HG02763 (cell line): ENCODE results near the gene ID2.

Experiments
- ATAC-seq: cut with Tn5 transposase; IDR thresholded peaks from one replicate; pipeline ENCODE4 v1.9.1; 2021; ENCODE audit warnings: mild to moderate bottlenecking, moderate library complexity; ENCODE audit not compliant: unreplicated experiment

ID2 gene

GRCh38 chr2:8666581-8666980, 15.3 kb upstream of the ID2 start:
- ATAC-seq: no peak

- no peak for ATAC-seq
Observed at GRCh38 chr2:8667896-8668512, 13.9 kb upstream of the ID2 start.

DNA sequence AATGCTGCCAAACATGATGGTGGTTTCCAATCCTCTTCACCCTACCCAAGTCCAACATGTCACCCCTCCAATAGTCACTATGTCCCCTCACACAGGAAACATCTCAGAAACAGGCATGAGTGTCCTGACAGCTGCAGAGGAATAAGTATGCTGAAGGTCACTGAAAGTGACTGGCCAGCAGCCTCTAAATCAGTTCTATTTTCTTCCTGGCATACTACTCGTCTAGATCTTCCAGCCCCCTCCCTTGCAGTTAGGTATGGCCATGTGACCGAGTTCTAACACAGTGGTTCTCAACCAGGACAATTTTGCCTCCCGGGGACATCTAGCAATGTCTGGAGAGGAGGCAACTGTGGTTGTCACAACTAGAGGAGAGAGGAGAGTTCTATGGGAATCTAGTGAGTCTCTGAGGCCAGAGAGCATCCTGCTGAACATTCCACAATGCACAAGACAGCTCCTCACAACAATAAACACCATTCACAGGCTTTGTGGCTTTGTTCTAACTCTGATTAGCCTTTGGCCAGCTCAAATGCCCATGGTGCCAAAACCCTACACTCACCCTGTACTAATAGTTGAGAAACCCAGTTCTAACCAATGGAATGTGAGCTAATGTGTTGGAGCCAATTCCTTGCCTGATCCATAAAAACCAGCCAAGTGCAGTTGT, 12.6 kb upstream of the ID2 start:
- no peak for ATAC-seq

GRCh38 chr2:8670580-8670979, 11.3 kb upstream of the ID2 start:
- no peak for ATAC-seq

GRCh38 chr2:8671176-8671575, 10.7 kb upstream of the ID2 start:
- no peak for ATAC-seq

DNA sequence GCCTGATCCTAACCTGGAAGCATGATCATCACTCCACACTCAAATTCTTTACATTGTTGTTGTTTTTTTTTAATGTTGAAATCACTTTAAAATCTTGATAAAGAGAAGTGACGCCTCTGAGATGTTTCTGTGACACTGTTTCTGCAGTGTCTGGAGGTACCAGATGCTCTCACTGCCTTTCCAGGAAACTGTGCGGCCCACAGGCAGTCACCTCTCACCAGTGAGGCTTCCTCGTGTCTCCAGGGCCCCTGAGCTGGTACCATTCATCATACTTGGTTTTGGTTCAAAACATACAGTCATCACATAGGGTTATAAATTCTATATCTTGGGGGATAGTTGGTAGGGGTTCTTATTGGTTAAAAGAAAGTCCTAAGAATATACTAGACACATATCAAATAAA, 10.1 kb upstream of the ID2 start:
- ATAC-seq: no peak

DNA sequence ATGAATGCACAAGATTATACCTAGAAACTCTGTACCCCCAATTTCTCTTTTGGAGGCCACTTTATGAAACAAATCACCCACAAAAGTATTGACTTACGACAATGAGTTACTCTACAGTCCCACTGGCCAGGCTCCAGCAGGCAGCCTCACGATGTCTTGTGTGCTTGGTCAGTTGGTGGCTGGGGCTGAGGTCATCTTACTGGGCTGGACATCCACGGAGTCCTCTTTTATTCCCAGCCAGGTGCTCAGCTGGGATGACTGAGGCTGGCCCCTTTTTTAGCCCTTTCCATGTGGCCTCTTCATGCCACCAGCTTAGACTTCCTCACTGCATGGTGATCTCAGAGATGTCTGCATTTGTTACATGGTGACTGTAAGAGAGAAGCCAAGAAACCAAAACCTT, 8.9 kb upstream of the ID2 start:
- no peak for ATAC-seq

- ATAC-seq: no peak
Observed at GRCh38 chr2:8673381-8673780, 8.5 kb upstream of the ID2 start.

DNA sequence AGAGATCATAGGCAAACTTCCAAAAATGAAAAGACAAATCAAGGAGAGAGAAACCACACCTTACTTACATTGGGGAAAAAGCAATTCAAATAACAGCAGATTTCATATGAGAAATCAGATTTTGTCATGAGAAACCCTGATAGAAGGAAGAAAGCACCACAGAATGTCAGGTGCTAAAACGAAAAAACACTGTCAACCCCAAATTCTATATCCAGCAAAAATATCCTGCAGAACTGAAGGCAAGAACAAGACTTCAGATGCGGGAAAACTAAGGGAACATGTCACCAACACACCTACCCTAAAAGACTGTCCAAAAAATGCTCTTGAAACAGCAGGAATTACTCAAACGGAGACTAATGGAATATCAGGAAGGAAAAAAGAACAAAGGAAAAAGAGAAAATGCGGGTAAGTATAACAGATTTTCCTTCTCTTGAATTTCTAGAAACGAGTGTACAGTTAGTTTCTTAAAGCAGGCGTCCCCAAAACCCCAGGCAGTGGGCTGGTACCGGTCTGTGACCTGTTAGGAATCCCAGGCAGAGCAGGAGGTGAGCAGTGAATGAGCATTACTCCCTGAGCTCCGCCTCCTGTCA, 7.3 kb upstream of the ID2 start:
- ATAC-seq: no peak

DNA sequence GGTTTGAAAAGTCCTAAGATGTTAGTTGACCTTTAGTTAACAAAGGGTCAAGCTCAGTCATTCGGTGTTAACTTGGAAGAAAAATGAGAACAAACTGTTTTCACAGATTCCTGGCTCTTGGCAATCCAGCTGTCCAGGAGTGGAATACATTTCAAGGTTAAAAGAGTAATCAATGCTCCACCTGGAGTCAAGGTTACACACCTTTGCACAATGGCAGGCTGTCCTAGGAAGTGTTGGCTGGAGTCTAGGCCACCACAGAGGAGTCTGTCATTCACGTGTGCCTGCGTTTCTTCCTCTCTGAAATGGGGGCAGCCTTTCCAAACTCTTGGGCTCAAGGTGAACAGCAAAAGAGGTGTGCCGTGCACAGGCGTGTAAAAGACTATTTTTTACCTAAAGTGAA, 6.3 kb upstream of the ID2 start:
- ATAC-seq: no peak

GRCh38 chr2:8676191-8676920, 5.5 kb upstream of the ID2 start:
- ATAC-seq: no peak

GRCh38 chr2:8676921-8677645, 4.8 kb upstream of the ID2 start:
- no peak for ATAC-seq

DNA sequence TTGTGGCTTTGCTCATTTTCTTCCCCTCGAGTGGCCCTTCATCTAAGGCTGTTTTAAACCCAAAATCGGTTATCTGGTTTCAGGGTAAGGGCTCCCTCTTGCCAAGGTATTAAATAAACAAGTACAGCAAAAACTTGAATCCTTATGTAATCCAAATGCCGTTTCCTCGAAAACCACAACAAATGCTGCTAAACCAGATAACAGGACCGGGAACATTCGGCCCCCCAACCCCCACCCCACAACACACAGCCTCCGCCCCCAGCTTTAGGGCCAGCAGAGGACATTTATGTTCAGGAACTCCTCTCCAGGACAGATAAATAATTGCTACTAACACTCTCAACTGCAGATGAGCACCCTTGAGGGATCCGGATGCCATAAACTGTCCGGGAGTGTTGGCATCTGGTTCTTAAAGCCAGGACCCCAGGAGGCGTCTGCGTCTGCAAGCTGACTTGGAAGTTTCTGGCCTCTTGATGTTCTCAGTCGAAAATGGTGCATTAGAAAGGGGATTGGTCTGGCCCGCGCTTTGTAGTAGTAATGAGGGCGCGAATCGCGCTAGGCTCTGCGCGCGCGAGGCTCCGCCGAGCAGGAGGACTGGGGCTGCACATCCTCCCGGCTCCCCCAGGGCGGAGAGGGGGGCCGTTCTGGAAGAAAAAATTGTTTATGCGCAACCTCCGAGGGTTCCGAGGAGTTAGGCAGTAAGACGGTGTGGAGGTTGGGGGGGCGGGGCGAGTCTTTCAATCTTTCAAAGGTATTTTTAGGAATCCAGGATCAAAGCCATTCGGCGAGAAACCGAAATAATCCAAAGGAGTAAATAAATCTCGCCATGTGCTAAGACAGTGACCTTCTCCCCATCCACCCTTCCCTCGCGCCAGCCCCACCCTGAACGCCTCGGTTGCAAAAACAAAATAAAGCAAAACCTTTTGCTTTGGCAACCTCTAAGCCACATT, 3.9 kb upstream of the ID2 start:
- ATAC-seq: no peak

- ATAC-seq: peak; percentile 62
Observed at GRCh38 chr2:8678731-8679566, 2.9 kb upstream of the ID2 start.

GRCh38 chr2:8679567-8679826, 2.4 kb upstream of the ID2 start:
- ATAC-seq: no peak

DNA sequence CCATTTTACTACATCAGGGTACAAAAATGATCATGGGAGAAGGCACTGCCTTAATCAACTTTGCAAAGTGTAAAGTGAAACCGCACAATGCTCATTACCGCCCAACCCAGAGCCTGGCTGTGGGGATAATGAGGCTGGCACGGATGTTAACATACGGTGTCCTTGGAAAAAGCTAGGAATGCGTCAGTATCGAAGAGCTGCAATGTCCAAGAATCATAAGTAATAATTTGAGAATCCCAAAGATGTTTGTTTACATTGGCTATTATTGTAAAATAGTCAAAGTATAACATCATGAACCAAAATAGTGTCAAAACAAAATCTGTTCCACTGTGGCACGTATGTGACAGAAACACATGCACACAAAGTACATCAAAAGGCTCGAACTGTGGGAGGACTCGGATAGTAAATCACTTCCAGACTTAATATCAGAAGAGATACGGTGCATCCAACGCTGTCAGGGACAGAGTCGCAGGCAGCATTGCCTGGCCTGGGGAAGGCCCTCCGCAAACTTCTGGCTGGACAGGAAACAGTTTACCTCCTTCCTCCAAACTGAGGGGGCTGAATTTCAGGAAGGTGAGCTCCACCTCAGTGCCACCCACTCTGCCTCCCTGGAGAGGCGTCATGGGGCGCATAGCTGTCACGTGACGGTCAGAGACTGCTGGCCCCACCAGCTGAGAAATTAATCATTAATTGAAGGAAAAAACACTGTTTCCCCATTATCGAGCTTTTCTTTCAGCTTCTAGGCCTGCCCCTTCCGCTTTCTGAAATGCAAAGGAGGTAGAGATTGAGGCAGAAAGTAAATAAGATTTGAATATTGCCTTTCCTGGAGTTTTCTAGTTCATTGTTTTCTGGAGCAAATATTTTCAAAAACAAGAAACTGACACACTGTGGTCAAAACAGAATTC, 1.8 kb upstream of the ID2 start:
- ATAC-seq: no peak

DNA sequence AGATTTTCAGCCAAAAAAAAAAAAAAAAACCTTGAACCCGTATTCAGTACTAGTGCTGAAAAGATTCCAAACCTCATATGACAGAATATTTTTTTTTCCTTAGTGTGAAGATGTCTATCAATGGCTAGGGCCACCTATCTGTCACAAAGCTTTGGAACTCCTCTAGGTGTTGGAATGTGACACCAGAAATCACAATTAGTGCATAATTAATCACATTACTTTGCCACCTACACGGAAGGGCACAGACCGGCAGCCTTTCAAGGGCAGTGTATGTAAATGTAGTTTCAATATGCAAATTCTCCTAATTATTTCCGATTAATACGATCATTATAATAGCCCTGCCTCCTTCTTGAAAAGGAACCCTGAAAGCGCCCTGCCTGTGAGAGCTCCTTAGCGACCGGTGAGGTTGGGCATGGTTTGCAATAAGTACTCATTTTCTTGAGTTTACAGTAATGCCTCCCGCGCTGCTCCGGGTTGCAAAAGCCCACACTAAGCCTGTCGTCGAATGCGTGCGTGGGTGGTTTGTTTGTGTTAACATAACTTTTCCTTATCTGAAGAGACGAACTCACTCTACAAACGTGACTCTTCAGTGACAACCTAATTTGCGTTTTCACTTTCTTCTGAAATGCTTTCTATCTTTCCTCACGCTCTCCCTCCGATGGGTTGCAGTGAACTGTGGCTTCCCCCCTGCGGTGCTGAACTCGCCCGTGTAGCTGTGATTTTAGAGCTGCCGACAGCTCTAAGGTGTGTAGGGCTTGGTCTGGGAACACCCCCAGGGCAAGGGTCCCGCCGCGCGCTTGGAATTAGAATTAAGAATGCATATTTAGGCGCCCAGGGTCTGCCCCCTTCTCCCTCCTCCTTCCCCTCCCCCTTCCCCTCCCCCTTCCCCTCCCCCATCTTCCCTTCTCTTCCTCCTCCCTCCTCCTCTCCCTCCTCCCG, 765 bp upstream of the ID2 start:
- no peak for ATAC-seq
